ENCODE data around the gene GAB2. TPM values are rescaled to one million over a fixed set of nuclear protein-coding genes. Genes with fewer than 3 reads are reported as not detected.

GAB2 gene
- total and polyA plus RNA-seq, 2 of the 13 experiments (the other 11 are each of a cell fraction or from before 2014, with no cell fraction given): 4.1 to 8.6 TPM

- TF ChIP-seq, protein P1, sequence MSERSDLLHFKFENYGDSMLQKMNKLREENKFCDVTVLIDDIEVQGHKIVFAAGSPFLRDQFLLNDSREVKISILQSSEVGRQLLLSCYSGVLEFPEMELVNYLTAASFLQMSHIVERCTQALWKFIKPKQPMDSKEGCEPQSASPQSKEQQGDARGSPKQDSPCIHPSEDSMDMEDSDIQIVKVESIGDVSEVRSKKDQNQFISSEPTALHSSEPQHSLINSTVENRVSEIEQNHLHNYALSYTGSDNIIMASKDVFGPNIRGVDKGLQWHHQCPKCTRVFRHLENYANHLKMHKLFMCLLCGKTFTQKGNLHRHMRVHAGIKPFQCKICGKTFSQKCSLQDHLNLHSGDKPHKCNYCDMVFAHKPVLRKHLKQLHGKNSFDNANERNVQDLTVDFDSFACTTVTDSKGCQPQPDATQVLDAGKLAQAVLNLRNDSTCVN (CRISPR knock-in tag; IDR thresholded peaks at IDR 0.05; ENCODE audit: borderline replicate concordance): peak; percentile 73; the same call in 1 of the 2 replicates
- TF ChIP-seq PAX8 (CRISPR knock-in tag; IDR thresholded peaks at IDR 0.05; ENCODE audit: borderline replicate concordance) (no peak), MAZ (IDR thresholded peaks at IDR 0.05; ENCODE audit: borderline replicate concordance, low read depth, low read length) (no peak), MAZ (CRISPR knock-in tag; IDR thresholded peaks at IDR 0.05; ENCODE audit: low read depth) (peak; percentile 60), PHF20 (CRISPR knock-in tag; IDR thresholded peaks at IDR 0.05) (peak; percentile 45; the same call in 1 of the 2 replicates), ZFP36L1 (CRISPR knock-in tag; IDR thresholded peaks at IDR 0.05) (0 out of 2 replicates have a peak, but pooled peaks have one; percentile 53), SP2 (CRISPR knock-in tag; IDR thresholded peaks at IDR 0.05) (no peak), ZNF781 (CRISPR knock-in tag; IDR thresholded peaks at IDR 0.05; ENCODE audit: borderline replicate concordance, not compliant biosample characterization) (peak; percentile 86), ZBTB21 (CRISPR knock-in tag; IDR thresholded peaks at IDR 0.05) (peak; percentile 67), ZGPAT (CRISPR knock-in tag; IDR thresholded peaks at IDR 0.05) (peak; percentile 97), RBAK (CRISPR knock-in tag; IDR thresholded peaks at IDR 0.05) (0 out of 2 replicates have a peak, but pooled peaks have one; percentile 41), MEF2D (CRISPR knock-in tag; IDR thresholded peaks at IDR 0.05) (peak; percentile 82), ZNF451 (CRISPR knock-in tag; IDR thresholded peaks at IDR 0.05) (no peak), ZNF354B (CRISPR knock-in tag; IDR thresholded peaks at IDR 0.05) (no peak), SAP130 (CRISPR knock-in tag; IDR thresholded peaks at IDR 0.05; ENCODE audit: low read depth) (peak; percentile 96), RFXANK (CRISPR knock-in tag; IDR thresholded peaks at IDR 0.05) (0 out of 2 replicates have a peak, but pooled peaks have one; percentile 35), HNF1B (CRISPR knock-in tag; IDR thresholded peaks at IDR 0.05) (peak; percentile 68; the same call in 1 of the 2 replicates), NR3C1 (CRISPR knock-in tag; IDR thresholded peaks at IDR 0.05) (no peak), FOXO1 (CRISPR knock-in tag; IDR thresholded peaks at IDR 0.05) (peak; percentile 100), IKZF4 (CRISPR knock-in tag; IDR thresholded peaks at IDR 0.05; ENCODE audit: borderline replicate concordance, low read depth, not compliant biosample characterization) (no peak)
- TF ChIP-seq, protein P2, sequence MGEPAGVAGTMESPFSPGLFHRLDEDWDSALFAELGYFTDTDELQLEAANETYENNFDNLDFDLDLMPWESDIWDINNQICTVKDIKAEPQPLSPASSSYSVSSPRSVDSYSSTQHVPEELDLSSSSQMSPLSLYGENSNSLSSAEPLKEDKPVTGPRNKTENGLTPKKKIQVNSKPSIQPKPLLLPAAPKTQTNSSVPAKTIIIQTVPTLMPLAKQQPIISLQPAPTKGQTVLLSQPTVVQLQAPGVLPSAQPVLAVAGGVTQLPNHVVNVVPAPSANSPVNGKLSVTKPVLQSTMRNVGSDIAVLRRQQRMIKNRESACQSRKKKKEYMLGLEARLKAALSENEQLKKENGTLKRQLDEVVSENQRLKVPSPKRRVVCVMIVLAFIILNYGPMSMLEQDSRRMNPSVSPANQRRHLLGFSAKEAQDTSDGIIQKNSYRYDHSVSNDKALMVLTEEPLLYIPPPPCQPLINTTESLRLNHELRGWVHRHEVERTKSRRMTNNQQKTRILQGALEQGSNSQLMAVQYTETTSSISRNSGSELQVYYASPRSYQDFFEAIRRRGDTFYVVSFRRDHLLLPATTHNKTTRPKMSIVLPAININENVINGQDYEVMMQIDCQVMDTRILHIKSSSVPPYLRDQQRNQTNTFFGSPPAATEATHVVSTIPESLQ (CRISPR knock-in tag; conservative IDR thresholded peaks at IDR 0.05): no peak
- TF ChIP-seq, protein P3, sequence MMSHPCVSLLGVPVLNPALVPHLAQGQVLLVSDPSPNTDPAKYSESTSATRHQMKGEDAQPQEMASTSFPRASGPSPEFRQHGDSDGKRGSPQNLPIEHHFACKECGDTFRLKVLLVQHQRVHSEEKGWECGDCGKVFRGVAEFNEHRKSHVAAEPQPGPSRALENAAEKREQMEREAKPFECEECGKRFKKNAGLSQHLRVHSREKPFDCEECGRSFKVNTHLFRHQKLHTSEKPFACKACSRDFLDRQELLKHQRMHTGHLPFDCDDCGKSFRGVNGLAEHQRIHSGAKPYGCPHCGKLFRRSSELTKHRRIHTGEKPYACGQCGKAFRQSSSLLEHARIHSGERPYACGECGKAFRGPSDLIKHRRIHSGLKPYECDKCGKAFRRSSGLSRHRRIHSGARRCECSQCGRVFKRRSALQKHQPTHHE (CRISPR knock-in tag; IDR thresholded peaks at IDR 0.05; ENCODE audit: borderline replicate concordance): no peak
These were observed 127.1 kb downstream of the GAB2 start (continued) for GRCh38 chr11:78290293-78291176.
